IPS DF 6.9 (cell line): ENCODE data around the gene FOXK1.
"Not testable (repeated sequence)": the region's sequence is repeated elsewhere in the genome, so short reads cannot be mapped to it uniquely, and the experiment has no call there.

Experiments
- DNase-seq: peaks from one replicate; pipeline ENCODE4 v3.0.0-alpha.2; 2013; ENCODE audit warnings: low read depth, low spot score
- H3K27ac ChIP-seq: one replicate; pipeline ENCODE4 v1.5.1; 2013; ENCODE audit warnings: low read length, control low read depth
- H3K27me3 ChIP-seq: 2 replicates; pipeline ENCODE4 v1.6.1; 2013; ENCODE audit warnings: mild to moderate bottlenecking, low read length; ENCODE audit not compliant: control insufficient read depth, insufficient read depth
- H3K36me3 ChIP-seq: 2 replicates; pipeline ENCODE4 v1.6.1; 2013; ENCODE audit warnings: low read length; ENCODE audit not compliant: control insufficient read depth, insufficient read depth
- H3K4me1 ChIP-seq: 2 replicates; pipeline ENCODE4 v1.6.1; 2013; ENCODE audit warnings: low read length; ENCODE audit not compliant: control insufficient read depth, insufficient read depth
- H3K4me3 ChIP-seq: 2 replicates; pipeline ENCODE4 v1.5.1; 2013; ENCODE audit warnings: mild to moderate bottlenecking, low read length
- H3K9me3 ChIP-seq: 2 replicates; pipeline ENCODE4 v1.6.1; 2013; ENCODE audit warnings: low read length, inconsistent platforms; ENCODE audit not compliant: control insufficient read depth, insufficient read depth
- WGBS: extraction: QIAGEN DNeasy Blood & Tissue Kit; methylation state at CpG from one replicate; pipeline ENCODE4 v1.1.7; 2013; ENCODE audit warnings: mixed read lengths, missing lambda C conversion rate; ENCODE audit not compliant: insufficient read length, insufficient coverage; 5-methylcytosine and 5-hydroxymethylcytosine counted together

FOXK1 gene

DNA sequence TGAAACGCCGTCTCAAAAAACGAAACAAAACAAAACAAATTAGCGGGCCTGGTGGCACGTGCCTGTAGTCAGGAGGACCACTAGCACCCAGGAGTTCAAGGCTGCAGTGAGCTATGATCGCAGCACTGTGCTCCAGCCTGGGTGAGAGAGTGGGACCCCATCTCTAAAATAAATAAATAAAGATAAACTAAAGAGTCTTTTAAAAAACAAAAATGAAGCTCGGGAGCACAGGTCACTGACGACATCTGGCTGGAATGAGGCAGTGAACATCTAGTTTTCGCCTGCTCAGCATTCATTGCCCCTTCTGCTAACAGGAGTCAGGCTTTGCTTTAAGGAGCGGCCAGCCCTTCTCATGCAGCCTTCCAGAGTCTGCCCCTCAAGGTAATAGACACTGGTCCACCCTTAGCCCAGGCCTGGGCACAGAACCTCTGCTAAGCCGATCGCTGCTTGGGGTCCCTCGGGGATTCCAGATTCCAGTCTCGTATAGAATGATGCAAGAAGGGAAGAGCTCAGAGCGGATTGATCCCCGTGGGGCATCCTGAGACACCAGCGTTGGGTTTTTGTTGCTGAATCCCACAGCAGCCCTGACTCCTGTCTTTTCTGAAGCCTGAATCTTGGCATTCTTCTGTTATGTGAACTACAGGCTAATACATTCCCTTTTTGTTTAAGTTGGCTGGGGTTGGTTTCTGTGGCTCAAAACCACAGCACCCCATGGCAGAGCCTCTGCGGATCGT is 14.2 kb upstream of the FOXK1 start:
- Histone ChIP-seq H3K9me3 (no peaks in the 10 kb centered on the region; the same call in 1 of the 2 replicates), H3K27ac (no peak overlapping the region), H3K27me3 (no peaks in the 10 kb centered on the region; the same call in 1 of the 2 replicates), H3K4me1 (no peaks in the 10 kb centered on the region), H3K36me3 (no peaks in the 10 kb centered on the region), H3K4me3 (no peak overlapping the region)
- DNase-seq, result no peak
- no CpG with 5 or more reads among the region's 19 CpGs for WGBS

DNA sequence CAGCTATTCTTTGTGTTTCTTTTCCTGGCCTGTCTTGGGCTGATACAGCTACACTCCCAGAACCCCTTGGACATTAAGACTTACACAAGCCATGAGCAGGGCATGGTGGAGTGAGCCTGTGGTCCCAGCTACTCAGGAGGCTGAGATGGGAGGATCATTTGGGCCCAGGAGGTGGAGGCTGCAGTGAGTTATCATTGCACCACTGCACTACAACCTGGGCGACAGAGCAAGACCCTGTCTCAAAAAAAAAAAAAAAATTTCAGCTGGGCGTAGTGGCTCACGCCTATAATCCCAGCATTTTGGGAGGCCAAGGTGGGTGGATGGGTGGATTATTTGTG is 13.6 kb upstream of the FOXK1 start:
- H3K27ac ChIP-seq, result no peak overlapping the region
- no peak overlapping the region for H3K4me3 ChIP-seq
- WGBS, result no CpG with 5 or more reads among the region's 3 CpGs
- H3K36me3 ChIP-seq, result no peaks in the 10 kb centered on the region
- no peak for DNase-seq
- no peaks in the 10 kb centered on the region; the same call in 1 of the 2 replicates for H3K27me3 ChIP-seq
- no peaks in the 10 kb centered on the region; the same call in 1 of the 2 replicates for H3K9me3 ChIP-seq
- no peaks in the 10 kb centered on the region for H3K4me1 ChIP-seq

DNA sequence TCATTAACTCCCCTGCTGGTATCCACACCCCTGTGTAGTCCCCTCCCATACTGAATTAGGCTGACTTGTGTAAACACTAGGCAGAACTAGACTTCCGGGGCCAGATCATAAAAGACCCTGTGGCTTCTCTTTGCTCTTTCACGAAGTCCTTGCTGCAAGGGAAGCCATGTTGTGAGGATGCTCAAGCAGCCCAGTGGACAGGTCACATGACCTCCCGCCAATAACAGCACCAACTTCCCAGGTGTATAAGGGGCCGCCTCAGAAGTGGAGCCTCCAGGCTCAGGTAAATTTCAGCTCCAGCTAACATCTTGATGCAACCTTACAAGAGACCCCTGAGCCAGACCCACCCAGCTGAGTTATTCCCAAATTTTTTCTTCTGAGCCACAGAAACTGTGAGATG is 11.3 kb upstream of the FOXK1 start:
- DNase-seq, result no peak
- no CpG with 5 or more reads among the region's 4 CpGs for WGBS
- Histone ChIP-seq H3K4me1 (no peaks in the 10 kb centered on the region), H3K27me3 (no peaks in the 10 kb centered on the region; the same call in 1 of the 2 replicates), H3K9me3 (no peaks in the 10 kb centered on the region; the same call in 1 of the 2 replicates), H3K27ac (no peak overlapping the region), H3K36me3 (no peaks in the 10 kb centered on the region), H3K4me3 (no peak overlapping the region)

GRCh38 chr7:4675771-4676367 is 6.2 kb upstream of the FOXK1 start:
- Histone ChIP-seq H3K27ac (no peak overlapping the region), H3K4me3 (no peak overlapping the region), H3K36me3 (no peaks in the 10 kb centered on the region), H3K9me3 (no peaks in the 10 kb centered on the region), H3K27me3 (no peaks in the 10 kb centered on the region; the same call in none of the 2 replicates), H3K4me1 (no peaks in the 10 kb centered on the region)
- no CpG with 5 or more reads among the region's 8 CpGs for WGBS
- no peak for DNase-seq

DNA sequence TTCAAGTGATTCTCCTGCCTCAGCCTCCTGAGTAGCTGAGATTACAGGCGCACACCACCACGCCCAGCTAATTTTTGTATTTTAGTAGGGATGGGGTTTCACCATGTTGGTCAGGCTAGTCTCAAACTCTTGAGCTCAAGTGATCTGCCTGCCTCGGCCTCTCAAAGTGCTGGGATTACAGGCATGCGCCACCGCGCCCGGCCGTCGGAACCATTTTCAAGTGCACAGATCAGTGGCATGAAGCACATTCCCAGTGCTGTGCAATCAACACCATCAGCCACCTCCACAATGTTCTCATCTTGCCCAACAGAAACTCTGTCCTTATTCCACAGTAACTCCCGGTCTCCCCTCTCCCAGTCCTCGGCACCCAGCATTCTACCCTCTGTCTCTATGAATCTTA is 4.6 kb upstream of the FOXK1 start:
- H3K4me3 ChIP-seq, H3K27ac ChIP-seq, H3K27me3 ChIP-seq, DNase-seq, H3K4me1 ChIP-seq, H3K36me3 ChIP-seq, H3K9me3 ChIP-seq: not testable (repeated sequence)
- no CpG with 5 or more reads among the region's 11 CpGs for WGBS

- Histone ChIP-seq H3K4me1 (peaks cover 7% of the 10 kb centered on the region), H3K36me3 (no peaks in the 10 kb centered on the region), H3K4me3 (no peak overlapping the region), H3K27me3 (peaks cover 6% of the 10 kb centered on the region; the same call in 1 of the 2 replicates), H3K9me3 (no peaks in the 10 kb centered on the region), H3K27ac (no peak overlapping the region)
- WGBS, result no CpG with 5 or more reads among the region's 6 CpGs
- DNase-seq, result no peak
Observed at GRCh38 chr7:4681218-4681851, 760 bp upstream of the FOXK1 start.

DNA sequence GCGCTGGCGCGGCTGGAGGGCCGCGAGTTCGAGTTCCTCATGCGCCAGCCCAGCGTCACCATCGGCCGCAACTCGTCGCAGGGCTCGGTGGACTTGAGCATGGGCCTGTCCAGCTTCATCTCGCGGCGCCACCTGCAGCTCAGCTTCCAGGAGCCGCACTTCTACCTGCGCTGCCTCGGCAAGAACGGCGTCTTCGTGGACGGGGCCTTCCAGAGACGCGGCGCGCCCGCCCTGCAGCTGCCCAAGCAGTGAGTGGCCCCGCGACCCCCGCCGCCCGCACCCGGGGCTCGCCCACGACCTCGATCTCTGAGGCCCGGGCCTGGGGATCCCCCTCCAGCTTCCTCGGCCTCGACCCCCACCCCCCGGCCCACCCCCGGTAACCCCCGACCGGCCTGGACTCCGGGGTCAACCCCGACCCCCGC is 537 bp downstream of the FOXK1 start:
- H3K9me3 ChIP-seq, result no peaks in the 10 kb centered on the region
- no peaks in the 10 kb centered on the region for H3K36me3 ChIP-seq
- H3K27me3 ChIP-seq, result peaks cover 6% of the 10 kb centered on the region; the same call in 1 of the 2 replicates
- H3K4me3 ChIP-seq, result peak overlapping the region; percentile 41; the same call in 1 of the 2 replicates
- WGBS, result no CpG with 5 or more reads among the region's 47 CpGs
- H3K4me1 ChIP-seq, result peaks cover 7% of the 10 kb centered on the region
- H3K27ac ChIP-seq, result no peak overlapping the region
- DNase-seq, result no peak

- H3K4me1 ChIP-seq, result peaks cover 7% of the 10 kb centered on the region
- no peak for DNase-seq
- peak overlapping the region; percentile 41; the same call in 1 of the 2 replicates for H3K4me3 ChIP-seq
- no peak overlapping the region for H3K27ac ChIP-seq
- no peaks in the 10 kb centered on the region for H3K36me3 ChIP-seq
- H3K9me3 ChIP-seq, result no peaks in the 10 kb centered on the region
- WGBS, result no CpG with 5 or more reads among the region's 23 CpGs
- peaks cover 6% of the 10 kb centered on the region; the same call in 1 of the 2 replicates for H3K27me3 ChIP-seq
Observed at GRCh38 chr7:4683043-4683883, 1.2 kb downstream of the FOXK1 start.

DNA sequence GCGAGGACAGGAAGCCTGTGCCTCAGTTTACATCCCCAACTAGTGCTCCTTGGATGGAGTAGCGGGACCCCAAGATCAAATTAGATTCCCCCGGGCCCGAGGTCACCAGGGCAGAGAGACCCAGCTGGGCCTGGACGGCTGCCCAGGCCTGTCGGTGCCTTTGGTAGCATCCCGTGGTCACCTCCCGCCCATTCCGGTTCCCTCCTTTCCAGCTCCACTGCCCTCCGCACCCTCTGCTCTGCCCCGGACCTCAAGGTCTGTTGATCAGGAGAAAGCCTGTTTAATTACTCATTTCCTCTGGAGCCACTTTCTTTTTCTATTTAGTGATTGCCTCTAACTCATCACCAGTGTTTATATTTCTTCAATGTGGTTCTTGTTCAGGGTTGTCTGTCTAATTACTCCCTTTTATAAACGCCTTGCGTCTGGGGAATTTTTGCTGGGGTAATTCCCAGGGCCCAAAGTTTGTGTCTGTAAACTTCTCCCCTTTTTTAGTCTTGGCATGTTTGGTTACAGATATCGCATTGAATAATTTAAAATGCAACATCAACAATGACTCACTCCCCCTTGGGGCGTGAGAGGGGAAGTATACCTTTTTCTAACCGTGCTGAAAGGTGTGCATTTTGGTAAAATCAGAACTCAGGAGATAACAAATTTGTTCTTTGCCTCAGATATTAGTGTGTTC is 1.9 kb downstream of the FOXK1 start:
- H3K9me3 ChIP-seq, result no peaks in the 10 kb centered on the region
- H3K4me3 ChIP-seq, result no peak overlapping the region
- no CpG with 5 or more reads among the region's 16 CpGs for WGBS
- H3K36me3 ChIP-seq, result no peaks in the 10 kb centered on the region
- peaks cover 7% of the 10 kb centered on the region for H3K4me1 ChIP-seq
- H3K27me3 ChIP-seq, result peaks cover 6% of the 10 kb centered on the region; the same call in 1 of the 2 replicates
- DNase-seq, result no peak
- H3K27ac ChIP-seq, result no peak overlapping the region
